ENCODE data around the gene WDPCP.
"Not testable (repeated sequence)": the region's sequence is repeated elsewhere in the genome, so short reads cannot be mapped to it uniquely, and the experiment has no call there.

The WDPCP gene

GRCh38 chr2:63578767-63579166, 9.5 kb downstream of the WDPCP start:
- H3K4me3 ChIP-seq (ENCODE audit: control insufficient read depth, low read depth, low read length), result no peak overlapping the region
- no peak for TF ChIP-seq CTCF (IDR thresholded peaks at IDR 0.05; ENCODE audit: control insufficient read depth, insufficient read depth, low read depth, low read length, missing control alignments)

GRCh38 chr2:63576546-63576945, 11.7 kb downstream of the WDPCP start:
- no peak overlapping the region for H3K4me3 ChIP-seq (ENCODE audit: control insufficient read depth, low read depth, low read length)
- DNase-seq (ENCODE audit: low read depth), result no peak
- no peak for TF ChIP-seq CTCF (IDR thresholded peaks at IDR 0.05; ENCODE audit: control insufficient read depth, insufficient read depth, low read depth, low read length, missing control alignments)

More at GRCh38 chr2:63578767-63579166, 9.5 kb downstream of the WDPCP start:
- no peak for DNase-seq (ENCODE audit: low read depth)

GRCh38 chr2:63573726-63574345, 14.4 kb downstream of the WDPCP start:
- H3K4me3 ChIP-seq (ENCODE audit: control insufficient read depth, low read depth, low read length); DNase-seq (ENCODE audit: low read depth): not testable (repeated sequence)

GRCh38 chr2:63573026-63573425, 15.3 kb downstream of the WDPCP start:
- not testable (repeated sequence) for H3K4me3 ChIP-seq (ENCODE audit: control insufficient read depth, low read depth, low read length); DNase-seq (ENCODE audit: low read depth)

GRCh38 chr2:63572001-63572400, 16.3 kb downstream of the WDPCP start:
- H3K4me3 ChIP-seq (ENCODE audit: control insufficient read depth, low read depth, low read length), result no peak overlapping the region
- no peak for DNase-seq (ENCODE audit: low read depth)
- no peak for TF ChIP-seq CTCF (IDR thresholded peaks at IDR 0.05; ENCODE audit: control insufficient read depth, insufficient read depth, low read depth, low read length, missing control alignments)

GRCh38 chr2:63571291-63571690, 17.0 kb downstream of the WDPCP start:
- TF ChIP-seq CTCF (IDR thresholded peaks at IDR 0.05; ENCODE audit: control insufficient read depth, insufficient read depth, low read depth, low read length, missing control alignments), result no peak
- no peak for DNase-seq (ENCODE audit: low read depth)
- H3K4me3 ChIP-seq (ENCODE audit: control insufficient read depth, low read depth, low read length), result no peak overlapping the region

- no peak for TF ChIP-seq CTCF (IDR thresholded peaks at IDR 0.05; ENCODE audit: control insufficient read depth, insufficient read depth, low read depth, low read length, missing control alignments)
- H3K4me3 ChIP-seq (ENCODE audit: control insufficient read depth, low read depth, low read length), result no peak overlapping the region
- DNase-seq (ENCODE audit: low read depth), result no peak
These were observed 18.5 kb downstream of the WDPCP start for GRCh38 chr2:63569740-63570139.

- DNase-seq (ENCODE audit: low read depth), result no peak
- no peak for TF ChIP-seq CTCF (IDR thresholded peaks at IDR 0.05; ENCODE audit: control insufficient read depth, insufficient read depth, low read depth, low read length, missing control alignments)
- H3K4me3 ChIP-seq (ENCODE audit: control insufficient read depth, low read depth, low read length), result no peak overlapping the region
These were observed 25.5 kb downstream of the WDPCP start for GRCh38 chr2:63562751-63563150.

- DNase-seq (ENCODE audit: low read depth), result not testable (repeated sequence)
These were observed 29.4 kb downstream of the WDPCP start for GRCh38 chr2:63558922-63559321.

GRCh38 chr2:63557819-63558218, 30.5 kb downstream of the WDPCP start:
- DNase-seq (ENCODE audit: low read depth); H3K4me3 ChIP-seq (ENCODE audit: control insufficient read depth, low read depth, low read length): not testable (repeated sequence)

More at GRCh38 chr2:63558922-63559321, 29.4 kb downstream of the WDPCP start:
- H3K4me3 ChIP-seq (ENCODE audit: control insufficient read depth, low read depth, low read length), result not testable (repeated sequence)
